H1 (cell line): Measurements from ENCODE around the gene BGLAP. TPM values are rescaled to one million over a fixed set of nuclear protein-coding genes. Genes with fewer than 3 reads are reported as not detected.
"Not testable (repeated sequence)": the region's sequence is repeated elsewhere in the genome, so short reads cannot be mapped to it uniquely, and the experiment has no call there.

Experiments used
- CTCF ChIA-PET: fragments of 300-600 bp; sonication (Branson Sonifier 250); formaldehyde crosslinking; loops from one replicate; lab custom pipeline; 2021; ENCODE audit not compliant: partially characterized antibody; lab: Charles Lee
- POLR2A ChIA-PET: fragments of 300-600 bp; sonication (Branson Sonifier 250); formaldehyde crosslinking; loops from one replicate; lab custom pipeline; 2021; ENCODE audit warnings: inconsistent platforms; ENCODE audit not compliant: partially characterized antibody; lab: Charles Lee
- DNase-seq, 2 experiments: peaks; one replicate each; pipeline versions ENCODE4 v3.0.0 to v3.0.0-alpha.2; 2010 to 2022; ENCODE audit warnings: low spot score in 2 of 2, low read depth in 1 of 2, mixed read lengths in 1 of 2
- FAIRE-seq: peaks from 2 replicates; lab custom pipeline; 2011; peaks lifted over from hg19 to GRCh38; lab: Jason Lieb, UNC
- H2AFZ ChIP-seq: 2 replicates; pipeline ENCODE4 v1.8.1; 2012; ENCODE audit warnings: low read length, inconsistent platforms
- H2AK5ac ChIP-seq: 2 replicates; pipeline ENCODE4 v1.6.1; 2013; ENCODE audit warnings: low read depth, low read length
- H2BK120ac ChIP-seq: replicated peaks from 2 replicates; pipeline ENCODE3; 2013; ENCODE audit warnings: low read depth, low read length, inconsistent platforms
- H2BK12ac ChIP-seq: 2 replicates; pipeline ENCODE4 v1.6.1; 2013; ENCODE audit warnings: low read depth, low read length
- H2BK15ac ChIP-seq: 2 replicates; pipeline ENCODE4 v1.6.1; 2013; ENCODE audit warnings: low read length
- H2BK20ac ChIP-seq: 2 replicates; pipeline ENCODE4 v1.6.1; 2013; ENCODE audit warnings: low read length
- H2BK5ac ChIP-seq: 2 replicates; pipeline ENCODE4 v1.6.1; 2013; ENCODE audit warnings: low read depth, low read length
- H3K14ac ChIP-seq: 2 replicates; pipeline ENCODE4 v1.6.1; 2013; ENCODE audit warnings: inconsistent platforms; ENCODE audit not compliant: insufficient read length
- H3K18ac ChIP-seq: 2 replicates; pipeline ENCODE4 v1.6.1; 2013; ENCODE audit warnings: low read length; ENCODE audit errors: extremely low read depth
- H3K23ac ChIP-seq: 2 replicates; pipeline ENCODE4 v1.6.1; 2013; ENCODE audit warnings: inconsistent platforms; ENCODE audit not compliant: insufficient read length
- H3K23me2 ChIP-seq: 2 replicates; pipeline ENCODE4 v1.6.1; 2013; ENCODE audit warnings: low read depth, low read length
- H3K27ac ChIP-seq: 2 replicates; pipeline ENCODE4 v1.6.1; 2011; ENCODE audit warnings: low read depth, low read length, inconsistent platforms
- H3K27me3 ChIP-seq, 4 experiments: replicated peaks in 1 of 4; 1 replicate in 1 of 4; 2 replicates in 3 of 4; pipeline versions ENCODE4 v1.6.1 to v1.8.1; 2011 to 2013; ENCODE audit warnings: low read length in 3 of 4, mild to moderate bottlenecking in 3 of 4, inconsistent platforms in 2 of 4, mixed read lengths in 2 of 4, moderate library complexity in 1 of 4; ENCODE audit not compliant: control insufficient read depth in 3 of 4, insufficient read depth in 3 of 4; ENCODE audit errors: extremely low read depth in 1 of 4
- H3K36me3 ChIP-seq, 4 experiments: 2 replicates each; pipeline versions ENCODE4 v1.6.1 to v1.8.1; 2011 to 2013; ENCODE audit warnings: mild to moderate bottlenecking in 4 of 4, low read length in 3 of 4, moderate library complexity in 2 of 4, control low read depth in 1 of 4, inconsistent platforms in 1 of 4; ENCODE audit not compliant: insufficient read depth in 4 of 4, control insufficient read depth in 2 of 4
- H3K4ac ChIP-seq: replicated peaks from 2 replicates; pipeline ENCODE3; 2013; ENCODE audit warnings: low read length, low read depth, mixed read lengths, inconsistent platforms; ENCODE audit not compliant: insufficient read length
- H3K4me1 ChIP-seq, 4 experiments: replicated peaks in 1 of 4; 1 replicate in 1 of 4; 2 replicates in 3 of 4; pipeline versions ENCODE4 v1.6.1 to v1.8.1; 2011 to 2013; ENCODE audit warnings: low read length in 3 of 4, inconsistent platforms in 2 of 4, mixed read lengths in 1 of 4; ENCODE audit not compliant: insufficient read depth in 4 of 4, control insufficient read depth in 3 of 4
- H3K4me2 ChIP-seq, 2 experiments: 2 replicates each; pipeline versions ENCODE4 v1.6.1 to v1.8.1; 2011 to 2013; ENCODE audit warnings: low read depth in 2 of 2, low read length in 2 of 2, control low read depth in 1 of 2, inconsistent platforms in 1 of 2, mild to moderate bottlenecking in 1 of 2; ENCODE audit not compliant: insufficient read depth in 1 of 2
- H3K4me3 ChIP-seq, 4 experiments: fragments of 200-600, 300-600 bp in 1 of 4; sonication (generic), shearing (Covaris generic), sonication (Bioruptor Twin) in 1 of 4; 2 replicates each; pipeline versions ENCODE4 v1.5.1 to v1.8.1; 2011 to 2016; ENCODE audit warnings: low read length in 4 of 4, low read depth in 3 of 4, control low read depth in 2 of 4, inconsistent platforms in 2 of 4, mild to moderate bottlenecking in 2 of 4, mixed read lengths in 1 of 4, moderate library complexity in 1 of 4; ENCODE audit not compliant: insufficient read depth in 2 of 4; ENCODE audit errors: extremely low read depth in 1 of 4
- H3K56ac ChIP-seq: replicated peaks from 2 replicates; pipeline ENCODE3; 2013; ENCODE audit warnings: low read depth, mild to moderate bottlenecking, mixed read lengths, low read length, inconsistent platforms; ENCODE audit not compliant: insufficient read length
- H3K79me1 ChIP-seq: 2 replicates; pipeline ENCODE4 v1.6.1; 2013; ENCODE audit warnings: low read depth, low read length, control low read depth
- H3K79me2 ChIP-seq, 2 experiments: 2 replicates each; pipeline versions ENCODE4 v1.6.1 to v1.8.1; 2012 to 2013; ENCODE audit warnings: low read length in 2 of 2, mild to moderate bottlenecking in 2 of 2, inconsistent platforms in 1 of 2; ENCODE audit not compliant: insufficient read depth in 2 of 2, control insufficient read depth in 1 of 2
- H3K9ac ChIP-seq, 4 experiments: replicated peaks in 1 of 4; 1 replicate in 1 of 4; 2 replicates in 3 of 4; pipeline versions ENCODE4 v1.6.1 to v1.8.1; 2011 to 2013; ENCODE audit warnings: low read depth in 3 of 4, low read length in 3 of 4, control low read depth in 2 of 4, mild to moderate bottlenecking in 2 of 4, moderate library complexity in 2 of 4, inconsistent platforms in 1 of 4; ENCODE audit errors: extremely low read depth in 1 of 4
- H3K9me3 ChIP-seq, 2 experiments: 2 replicates each; pipeline versions ENCODE4 v1.6.1 to v1.8.1; 2012 to 2013; ENCODE audit warnings: mild to moderate bottlenecking in 2 of 2, moderate library complexity in 2 of 2, control low read depth in 1 of 2, inconsistent platforms in 1 of 2, low read depth in 1 of 2, low read length in 1 of 2, mixed read lengths in 1 of 2; ENCODE audit not compliant: insufficient read depth in 2 of 2
- H4K20me1 ChIP-seq, 2 experiments: replicated peaks in 1 of 2; 2 replicates each; pipeline versions ENCODE3 to v1.8.1; 2011 to 2013; ENCODE audit warnings: inconsistent platforms in 2 of 2, low read length in 2 of 2, mild to moderate bottlenecking in 1 of 2; ENCODE audit not compliant: insufficient read depth in 2 of 2, control insufficient read depth in 1 of 2
- H4K5ac ChIP-seq: 2 replicates; pipeline ENCODE4 v1.6.1; 2013; ENCODE audit warnings: low read length, low read depth, mixed read lengths, inconsistent platforms; ENCODE audit not compliant: insufficient read length
- H4K8ac ChIP-seq: 2 replicates; pipeline ENCODE4 v1.8.0; 2013; ENCODE audit warnings: mild to moderate bottlenecking, moderate library complexity, low read length, inconsistent platforms; ENCODE audit not compliant: insufficient read depth; ENCODE audit errors: extremely low read depth
- H4K91ac ChIP-seq: replicated peaks from 2 replicates; pipeline ENCODE3; 2013; ENCODE audit warnings: low read length, mixed read lengths, inconsistent platforms; ENCODE audit not compliant: insufficient read length
- WGBS, 2 experiments: shearing (Covaris generic) in 1 of 2; methylation state at CpG; one replicate each; pipeline versions ENCODE4 v1.1.6 to v1.1.7; 2013 to 2015; ENCODE audit warnings: low lambda C conversion rate in 2 of 2, mixed read lengths in 2 of 2, inconsistent platforms in 1 of 2, low coverage in 1 of 2, missing lambda C conversion rate in 1 of 2; ENCODE audit not compliant: insufficient replicate concordance in 2 of 2, insufficient coverage in 1 of 2, insufficient read length in 1 of 2; ENCODE audit errors: extremely low coverage in 1 of 2, missing lambda C conversion rate in 1 of 2; 5-methylcytosine and 5-hydroxymethylcytosine counted together
- polyA plus RNA-seq, 7 experiments: library from polyadenylated mRNA; depleted of rRNA in 3 of 7; stranded (reverse) in 5 of 7; unstranded in 2 of 7; fragments of >200 nt in 5 of 7; fragments of 200-250 nt in 2 of 7; gene quantifications; 1 replicate in 5 of 7; 2 replicates in 1 of 7; 4 replicates in 1 of 7; pipeline versions ENCODE4 v1.2.1 to v1.2.3, GENCODE V29; 2011 to 2013; ENCODE audit warnings: missing spikeins in 2 of 7, mixed read lengths in 2 of 7
- total RNA-seq: library from RNA; stranded (reverse); fragmentation: NEBNext Ultra II Directional; extraction: Animal tissue kit (Norgen Biotek cat#: 25700); gene quantifications from 2 replicates; pipeline ENCODE4 v1.2.1, GENCODE V29; 2021
- TF ChIP-seq, protein P1 (sequence below), 3 experiments: IDR thresholded peaks; 1 replicate in 2 of 3; 2 replicates in 1 of 3; pipeline versions ENCODE4 v1.5.1 to v1.6.1; 2011; ENCODE audit warnings: low read length in 3 of 3, mild to moderate bottlenecking in 3 of 3, inconsistent platforms in 2 of 3, low read depth in 1 of 3, moderate library complexity in 1 of 3; ENCODE audit not compliant: insufficient read depth in 1 of 3; ENCODE audit errors: control extremely low read depth in 1 of 3

Gene BGLAP
- total and polyA plus RNA-seq, 2 of the 8 experiments (the other 6 are each of a cell fraction or from before 2014, with no cell fraction given), result 1.2 to 1.5 TPM

DNA sequence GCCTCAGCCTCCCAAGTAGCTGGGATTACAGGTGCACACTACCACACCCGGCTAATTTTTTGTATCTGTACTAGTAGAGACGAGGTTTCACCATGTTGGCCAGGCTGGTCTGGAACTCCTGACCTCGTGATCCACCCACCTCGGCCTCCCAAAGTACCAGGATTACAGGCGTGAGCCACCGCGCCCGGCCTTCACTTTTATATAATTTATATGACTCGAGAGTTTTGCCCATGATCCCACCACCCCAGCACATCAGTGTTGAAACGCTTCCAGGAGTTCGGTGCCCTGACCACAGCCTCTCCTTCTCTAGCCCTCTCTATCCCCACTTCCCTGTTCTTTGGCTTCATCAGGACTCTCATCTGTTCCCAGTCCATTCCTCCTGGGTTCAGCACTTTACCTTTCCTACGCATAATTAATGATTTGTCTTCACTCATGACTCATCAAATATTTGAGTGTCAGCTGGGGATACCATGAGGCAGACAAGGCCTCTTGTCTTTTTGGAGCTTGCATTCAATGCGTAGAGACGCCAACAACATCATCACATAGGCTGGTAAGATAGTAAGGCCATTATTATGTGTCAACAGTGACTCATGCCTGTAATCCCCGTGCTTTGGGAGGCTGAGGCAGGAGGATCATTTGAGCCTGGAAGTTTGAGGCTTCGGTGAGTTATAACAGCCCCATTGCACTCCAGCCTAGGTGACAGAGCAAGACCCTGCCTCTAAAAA is 27.8 kb upstream of the BGLAP start (continued):
- TF ChIP-seq, protein P1, sequence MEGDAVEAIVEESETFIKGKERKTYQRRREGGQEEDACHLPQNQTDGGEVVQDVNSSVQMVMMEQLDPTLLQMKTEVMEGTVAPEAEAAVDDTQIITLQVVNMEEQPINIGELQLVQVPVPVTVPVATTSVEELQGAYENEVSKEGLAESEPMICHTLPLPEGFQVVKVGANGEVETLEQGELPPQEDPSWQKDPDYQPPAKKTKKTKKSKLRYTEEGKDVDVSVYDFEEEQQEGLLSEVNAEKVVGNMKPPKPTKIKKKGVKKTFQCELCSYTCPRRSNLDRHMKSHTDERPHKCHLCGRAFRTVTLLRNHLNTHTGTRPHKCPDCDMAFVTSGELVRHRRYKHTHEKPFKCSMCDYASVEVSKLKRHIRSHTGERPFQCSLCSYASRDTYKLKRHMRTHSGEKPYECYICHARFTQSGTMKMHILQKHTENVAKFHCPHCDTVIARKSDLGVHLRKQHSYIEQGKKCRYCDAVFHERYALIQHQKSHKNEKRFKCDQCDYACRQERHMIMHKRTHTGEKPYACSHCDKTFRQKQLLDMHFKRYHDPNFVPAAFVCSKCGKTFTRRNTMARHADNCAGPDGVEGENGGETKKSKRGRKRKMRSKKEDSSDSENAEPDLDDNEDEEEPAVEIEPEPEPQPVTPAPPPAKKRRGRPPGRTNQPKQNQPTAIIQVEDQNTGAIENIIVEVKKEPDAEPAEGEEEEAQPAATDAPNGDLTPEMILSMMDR (IDR thresholded peaks at IDR 0.05; ENCODE audit: control extremely low read depth in 1 of 3, insufficient read depth in 1 of 3, low read depth in 1 of 3, low read length in 3 of 3), result no peak
- TF ChIP-seq, all 59 proteins: peak for 2

DNA sequence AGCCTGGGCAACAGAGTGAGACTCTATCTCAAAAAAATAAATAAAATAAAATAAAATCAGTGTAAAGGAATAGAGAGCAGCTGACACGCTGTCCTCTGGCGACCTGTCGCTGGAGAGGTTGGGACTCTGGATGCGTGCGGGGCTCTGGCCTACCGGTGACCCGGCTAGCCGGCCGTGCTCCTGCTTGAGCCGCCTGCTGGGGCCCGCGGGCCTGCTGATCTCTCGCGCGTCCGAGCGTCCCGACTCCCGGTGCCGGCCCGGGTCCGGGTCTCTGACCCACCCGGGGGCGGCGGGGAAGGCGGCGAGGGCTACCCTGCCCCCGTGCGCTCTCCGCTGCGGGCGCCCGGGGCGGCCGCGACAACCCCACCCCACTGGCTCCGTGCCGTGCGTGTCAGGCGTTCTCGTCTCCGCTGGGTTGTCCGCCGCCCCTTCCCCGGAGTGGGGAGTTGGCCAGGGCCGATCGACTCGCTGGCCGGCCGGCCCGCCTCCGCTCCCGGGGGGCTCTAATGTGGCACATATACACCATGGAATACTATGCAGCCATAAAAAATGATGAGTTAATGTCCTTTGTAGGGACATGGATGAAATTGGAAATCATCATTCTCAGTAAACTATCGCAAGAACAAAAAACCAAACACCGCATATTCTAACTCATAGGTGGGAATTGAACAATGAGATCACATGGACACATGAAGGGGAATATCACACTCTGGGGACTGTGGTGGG is 25.5 kb upstream of the BGLAP start:
- H4K8ac ChIP-seq, H3K23ac ChIP-seq, H3K9ac ChIP-seq, H3K4me2 ChIP-seq, H3K4ac ChIP-seq, H2AFZ ChIP-seq, H4K91ac ChIP-seq, H2BK120ac ChIP-seq, H2BK20ac ChIP-seq, H3K23me2 ChIP-seq, H2AK5ac ChIP-seq, H2BK15ac ChIP-seq, H3K18ac ChIP-seq, H4K5ac ChIP-seq, H3K4me3 ChIP-seq, H2BK12ac ChIP-seq, H3K27me3 ChIP-seq, H3K27ac ChIP-seq, H3K14ac ChIP-seq, DNase-seq, H3K4me1 ChIP-seq, H3K56ac ChIP-seq, H2BK5ac ChIP-seq, H3K9me3 ChIP-seq, H4K20me1 ChIP-seq, CTCF ChIA-PET: not testable (repeated sequence)
- Histone ChIP-seq H3K79me1 (peaks cover 10% of the 10 kb centered on the region), H3K36me3 (peaks cover 0 to 20% (median 5%) of the 10 kb centered on the region in 4 experiments; a peak in 5 of 8 replicates), H3K79me2 (peaks cover 7 to 28% of the 10 kb centered on the region in 2 experiments)
- 94% methylated on average over 54 of the region's 55 CpGs; no CpG with 5 or more reads in 1 of the 2 experiments for WGBS, 2 experiments
- peak; percentile 100 for FAIRE-seq
- POLR2A ChIA-PET, result interaction anchor here (0.6 to 6.5 kb wide), 7 partner anchors 8 to 300 kb away, joined by 3 to 77 read pairs (median 3); no protein-coding TSS in a partner anchor
